GM21390 (cell line): ENCODE data around the gene DNASE1L3.
A peak's percentile ranks its signal among the peaks of the same experiment; 100 is the strongest.

Experiments
- ATAC-seq: cut with Tn5 transposase; IDR thresholded peaks from one replicate; pipeline ENCODE4 v1.9.1; 2021; ENCODE audit not compliant: unreplicated experiment

DNASE1L3 gene

DNA sequence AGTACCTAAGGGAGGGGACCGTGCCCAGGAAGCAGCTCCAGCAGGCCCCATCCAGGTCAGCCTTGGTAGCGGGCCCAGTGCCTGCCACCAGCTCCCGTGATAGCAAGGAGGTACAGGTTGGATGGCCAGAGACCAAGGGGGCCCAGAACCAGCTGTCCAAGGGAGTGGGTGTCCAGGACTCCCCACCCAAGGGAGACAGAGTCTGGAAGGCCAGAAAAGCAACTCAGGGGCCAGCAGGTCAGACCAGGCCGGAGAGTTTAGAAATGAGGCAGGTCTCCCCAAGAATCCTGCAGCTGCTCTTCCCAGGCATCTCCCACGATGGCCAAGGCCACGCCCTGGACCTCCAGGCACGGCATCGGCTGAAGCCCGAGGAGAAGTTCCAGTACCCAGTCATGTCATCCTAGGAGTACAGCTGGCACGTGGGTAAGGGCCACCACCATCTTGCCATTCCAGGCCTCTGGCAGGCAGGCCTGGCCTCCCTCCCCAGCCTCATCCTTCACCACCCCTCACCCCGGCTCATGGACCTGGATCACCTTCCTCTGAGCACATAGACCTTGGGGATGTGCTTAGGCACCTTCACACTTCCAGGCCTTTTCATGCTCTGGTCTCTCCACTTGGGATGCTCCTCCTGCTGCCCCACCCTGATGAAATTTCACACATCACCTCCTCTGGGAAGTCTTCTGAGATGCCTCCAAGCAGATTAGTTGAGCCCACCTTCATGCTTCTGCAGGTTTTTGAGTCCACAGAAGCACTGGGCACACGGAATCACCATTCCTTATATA lies 30.5 kb downstream of the DNASE1L3 start:
- ATAC-seq, result no peak

DNA sequence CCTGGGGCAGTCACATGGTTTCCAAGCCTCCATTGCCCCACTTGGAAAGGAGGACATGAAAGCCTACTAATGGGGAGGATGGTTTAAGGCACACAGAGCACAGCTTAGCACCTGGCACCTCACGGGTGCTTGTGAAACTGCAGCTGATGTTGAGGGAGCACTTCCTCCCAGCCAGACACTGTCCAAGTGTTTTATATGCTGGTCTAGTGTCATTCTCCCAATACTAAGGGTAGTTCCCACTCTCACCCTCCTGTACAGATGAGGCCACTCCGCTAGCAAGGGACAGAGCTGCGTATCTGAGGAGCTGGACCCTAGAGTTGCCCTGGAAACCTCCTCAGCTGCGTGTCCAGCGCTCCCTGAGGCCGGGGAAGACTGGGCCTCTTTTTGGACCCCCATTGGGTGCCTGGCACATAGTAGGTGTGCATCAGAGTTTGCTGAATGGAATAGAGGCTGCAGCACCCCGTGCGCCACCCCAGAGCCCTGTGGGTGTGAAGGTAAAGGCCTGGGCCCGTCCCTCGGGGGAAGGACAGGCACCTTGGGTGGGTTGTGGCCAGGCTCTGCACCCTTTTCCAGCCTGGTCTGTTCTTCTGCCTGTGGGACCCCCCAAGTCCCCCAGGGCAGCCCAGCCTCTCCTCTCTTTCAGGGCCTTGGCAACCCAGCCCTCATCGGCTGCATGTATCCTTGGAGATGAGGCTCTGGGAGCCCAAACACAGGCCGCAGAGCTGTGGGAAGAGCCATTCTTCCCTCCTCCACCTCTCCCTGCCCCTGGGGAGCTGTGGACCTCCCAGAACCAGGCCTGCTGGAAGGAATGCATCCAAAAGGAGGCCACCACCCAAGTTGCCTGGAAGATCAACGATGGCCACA lies 31.3 kb downstream of the DNASE1L3 start:
- no peak for ATAC-seq

DNA sequence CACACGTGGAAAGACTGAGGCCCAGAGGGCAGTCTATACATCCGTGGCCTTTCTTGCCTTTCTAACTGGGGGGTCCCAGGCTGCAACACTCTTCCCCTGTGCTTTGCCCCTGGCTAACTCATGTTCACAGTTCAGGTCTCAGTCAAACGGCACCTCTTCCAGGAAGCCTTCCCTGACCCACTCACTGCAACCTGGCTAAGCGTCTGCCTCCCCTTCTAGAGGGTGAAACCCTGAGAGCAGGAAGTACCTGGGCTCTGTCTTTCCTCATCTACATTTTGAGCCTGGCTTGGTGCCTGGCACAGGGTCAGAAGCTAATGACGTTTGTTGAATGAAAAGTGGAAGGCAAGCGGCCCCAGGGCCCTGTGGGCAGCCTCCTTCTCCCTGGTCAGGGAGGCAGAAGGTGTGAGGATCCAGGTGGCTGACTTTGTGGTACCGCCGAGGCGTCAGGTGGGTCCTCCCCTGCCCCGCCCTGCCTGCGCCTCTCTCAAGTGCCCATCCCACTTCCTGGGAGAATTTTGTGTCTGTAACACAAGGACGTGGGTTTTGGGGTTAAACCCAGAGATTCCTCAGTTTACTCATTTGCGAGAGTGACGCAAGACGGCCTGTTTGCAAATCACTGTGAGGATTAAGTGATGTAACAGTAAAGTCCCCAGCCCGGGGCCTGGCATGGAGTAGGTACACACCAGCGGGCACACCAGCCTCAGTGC lies 32.1 kb downstream of the DNASE1L3 start:
- no peak for ATAC-seq

DNA sequence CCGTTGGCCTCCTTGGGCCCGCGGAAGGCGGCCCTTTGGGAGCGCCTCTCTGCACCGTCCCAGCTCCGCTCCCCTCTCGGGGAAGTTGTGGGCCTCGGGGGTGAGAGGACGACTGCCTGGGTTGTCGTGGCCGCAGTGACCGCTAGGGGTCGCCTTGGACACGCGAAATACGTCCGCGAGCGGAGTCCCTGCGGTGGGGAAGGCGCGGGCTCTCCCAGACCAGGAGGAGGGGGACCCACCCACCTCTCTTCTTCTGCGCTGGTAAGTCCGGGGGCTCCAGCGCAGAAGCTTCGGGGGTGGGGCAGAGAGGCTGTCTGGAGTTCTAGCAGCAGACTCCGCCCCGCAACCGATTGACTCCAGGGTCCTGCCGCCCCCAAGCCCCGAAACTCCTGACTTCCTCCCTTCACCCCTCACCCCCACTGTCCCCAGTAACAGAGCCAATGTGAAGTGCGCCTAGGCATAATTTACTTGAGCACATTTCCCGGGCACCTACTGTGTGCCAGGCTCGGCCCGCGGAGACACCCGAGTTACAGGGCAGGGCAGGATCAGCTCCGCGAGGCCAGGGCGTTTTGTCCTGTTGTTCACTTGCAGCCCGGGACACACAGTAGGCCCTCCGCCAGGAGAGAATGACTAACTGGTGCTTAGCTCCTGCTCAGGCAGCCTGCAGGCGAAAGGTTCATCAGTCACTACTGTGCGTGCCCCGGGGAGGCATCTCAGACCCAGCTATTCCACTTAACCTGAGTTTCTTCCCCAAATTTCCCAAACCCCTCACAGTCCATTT lies 32.8 kb downstream of the DNASE1L3 start:
- peak; percentile 83 for ATAC-seq

DNA sequence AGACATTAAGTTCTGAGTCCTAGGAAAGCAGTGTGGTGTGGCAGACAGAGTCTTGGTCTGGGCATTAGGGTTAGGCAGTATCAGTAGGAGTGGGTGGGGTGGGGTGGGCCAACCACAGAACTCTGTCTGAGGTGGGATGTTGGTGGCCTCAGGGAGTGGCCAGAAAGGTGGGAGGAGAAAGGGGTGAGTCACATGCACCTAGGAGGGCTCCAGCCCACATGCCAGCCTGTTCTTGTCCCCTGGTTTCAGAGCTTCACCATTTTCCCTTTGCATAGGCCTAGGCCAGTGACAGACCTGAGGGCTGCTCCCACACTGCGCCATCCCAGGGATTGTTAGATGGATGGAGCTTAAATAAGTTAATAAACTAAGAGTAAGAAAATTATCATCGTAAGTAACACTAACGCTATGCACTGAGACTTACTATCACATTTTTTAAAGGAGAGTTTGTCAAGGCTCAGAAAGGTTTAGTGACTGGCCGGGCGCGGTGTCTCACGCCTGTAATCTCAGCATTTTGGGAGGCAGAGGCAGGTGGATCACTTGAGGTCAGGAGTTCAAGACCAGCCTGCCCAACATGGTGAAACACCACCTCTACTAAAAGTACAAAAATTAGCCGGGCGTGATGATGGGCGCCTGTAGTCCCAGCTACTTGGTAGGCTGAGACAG lies 33.8 kb downstream of the DNASE1L3 start:
- ATAC-seq, result no peak

DNA sequence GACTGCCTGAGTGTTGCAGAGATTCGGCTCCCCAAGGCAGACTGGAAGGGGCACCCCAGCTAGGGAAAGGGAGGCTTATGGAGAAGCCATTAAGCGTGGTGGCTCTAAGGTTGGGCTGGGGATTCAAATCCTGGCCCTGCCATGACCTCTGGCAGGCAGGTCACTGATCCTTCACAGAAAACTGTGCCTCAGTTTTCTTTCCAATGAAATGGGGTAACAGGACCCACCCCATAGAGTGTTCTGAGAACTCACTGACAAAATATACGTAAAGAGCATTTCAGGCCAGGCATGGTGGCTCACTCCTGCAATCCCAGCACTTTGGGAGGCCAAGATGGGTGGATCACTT lies 34.6 kb downstream of the DNASE1L3 start:
- no peak for ATAC-seq

DNA sequence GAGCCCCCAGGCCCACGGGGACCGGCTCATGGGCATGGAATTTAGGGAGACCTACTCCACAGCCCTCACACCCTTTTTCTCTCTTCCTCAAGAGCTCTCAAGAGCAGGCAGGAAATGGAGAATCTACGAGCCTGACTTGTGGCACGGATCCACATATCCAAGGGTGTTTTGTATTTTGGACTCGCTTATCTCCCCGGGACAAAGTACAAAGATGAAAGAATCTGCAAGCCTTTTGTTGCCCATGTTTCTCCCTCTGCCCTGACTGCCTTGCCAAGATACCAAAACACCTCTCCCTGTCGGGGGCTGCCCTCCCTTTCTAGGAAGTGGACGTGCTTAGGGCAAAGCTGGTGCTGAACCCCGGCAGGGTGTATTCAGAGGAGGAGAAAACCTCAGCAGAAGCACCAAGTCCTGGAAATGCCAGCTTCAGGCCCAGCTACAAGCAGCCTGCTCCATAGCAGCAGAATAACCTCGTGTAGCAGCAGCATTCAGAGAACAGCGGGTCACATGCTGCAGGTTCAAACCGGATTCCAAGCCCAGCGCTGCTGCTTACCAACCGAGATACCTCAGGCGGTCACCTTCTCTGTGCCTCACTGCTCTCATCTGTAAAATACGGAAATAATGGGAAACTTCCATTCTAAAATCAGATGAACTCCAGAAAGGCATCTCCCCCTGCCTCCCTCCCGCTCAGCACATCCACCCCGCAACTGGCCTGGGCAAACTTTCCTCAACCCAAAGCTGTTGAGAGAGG lies 35.2 kb downstream of the DNASE1L3 start:
- ATAC-seq, result no peak

DNA sequence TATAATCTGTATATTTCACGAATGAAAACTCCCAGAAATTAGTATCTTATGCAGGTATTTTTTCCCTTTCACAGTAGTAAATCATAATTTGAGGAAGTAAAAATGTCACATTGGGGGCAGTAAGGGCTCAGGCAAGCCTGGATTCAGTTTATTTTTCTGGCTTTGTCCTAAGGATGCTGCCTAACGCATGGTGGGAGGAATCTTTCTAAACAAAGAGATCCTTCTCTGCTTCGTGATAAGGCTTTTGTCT lies 35.7 kb downstream of the DNASE1L3 start:
- ATAC-seq, result no peak

DNA sequence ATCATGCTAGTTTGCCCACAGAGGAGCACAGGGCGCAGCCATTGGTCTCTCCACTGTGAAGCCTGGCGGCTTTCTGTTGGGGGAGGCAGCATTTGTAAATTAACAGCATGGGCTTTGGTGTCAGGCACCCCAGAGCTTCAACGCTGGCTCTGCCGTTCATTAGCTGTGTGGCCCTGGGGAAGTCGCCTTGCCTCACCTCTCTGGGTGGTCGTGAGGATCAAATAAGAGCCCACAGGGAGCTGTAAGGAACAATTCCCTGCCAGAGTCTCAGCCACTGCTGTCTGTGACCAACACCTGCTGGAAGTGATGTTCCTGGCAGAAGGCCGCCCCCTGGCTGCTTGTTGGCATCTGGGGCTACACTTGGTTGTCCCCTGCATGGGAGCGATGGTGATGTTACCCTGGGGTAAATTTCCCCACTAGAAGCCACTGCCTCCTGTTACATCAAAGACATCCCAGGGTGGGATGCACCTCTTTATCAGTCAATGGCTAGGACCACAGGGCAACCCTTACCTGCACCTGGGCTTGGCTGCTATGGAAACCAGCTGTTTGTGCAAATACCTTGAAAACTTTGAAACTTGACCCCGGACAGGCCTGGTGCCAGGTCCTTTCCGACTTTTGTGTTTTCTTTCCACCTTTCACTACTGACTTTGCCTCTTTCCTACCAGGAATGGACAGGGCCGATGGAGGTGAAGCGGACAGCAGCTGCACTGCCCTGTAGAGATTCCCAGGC lies 36.9 kb downstream of the DNASE1L3 start:
- ATAC-seq, result no peak

DNA sequence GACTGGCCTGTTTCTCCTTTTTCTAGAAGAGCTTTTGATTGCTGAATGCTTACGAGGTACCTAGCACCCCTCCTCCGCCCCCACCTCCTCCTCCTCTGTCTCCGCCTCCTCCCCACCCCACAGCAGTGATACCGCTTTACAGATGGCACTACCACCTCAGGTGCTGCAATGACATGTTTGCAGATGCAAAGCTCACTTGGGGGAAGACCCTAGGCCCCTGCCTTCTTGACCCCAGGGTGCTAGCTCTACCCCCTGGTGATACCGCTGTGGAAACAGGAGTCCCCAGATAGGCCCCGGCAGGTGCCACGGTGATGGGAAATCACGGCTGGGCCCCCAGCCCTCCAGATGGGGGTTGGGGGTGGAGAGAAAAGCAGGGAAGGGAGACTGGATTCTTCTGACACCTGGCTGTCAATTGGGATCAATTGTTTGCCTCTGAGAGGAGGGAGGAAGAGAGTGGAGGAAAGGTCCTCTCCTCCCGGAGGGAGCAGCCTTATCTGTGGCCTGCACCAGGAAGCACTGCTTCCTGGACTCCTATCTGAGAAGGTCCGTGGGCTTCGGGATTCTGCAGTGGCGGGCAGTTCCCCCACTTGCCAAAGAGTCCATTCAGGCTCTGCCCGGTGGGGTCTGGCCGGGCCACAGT lies 37.6 kb downstream of the DNASE1L3 start:
- ATAC-seq, result no peak

DNA sequence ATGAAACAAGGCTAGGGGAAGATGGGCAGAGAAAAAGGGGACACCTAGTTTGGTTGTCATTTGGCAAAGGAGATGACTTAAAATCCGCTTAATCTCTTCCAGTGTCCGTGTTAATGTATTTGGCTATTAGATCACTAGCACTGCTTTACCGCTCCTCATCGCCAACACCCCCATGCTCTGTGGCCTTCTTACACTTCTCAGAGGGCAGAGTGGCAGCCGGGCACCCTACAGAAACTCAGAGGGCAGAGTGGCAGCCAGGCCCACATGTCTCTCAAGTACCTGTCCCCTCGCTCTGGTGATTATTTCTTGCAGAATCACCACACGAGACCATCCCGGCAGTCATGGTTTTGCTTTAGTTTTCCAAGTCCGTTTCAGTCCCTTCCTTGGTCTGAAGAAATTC lies 39.6 kb downstream of the DNASE1L3 start:
- ATAC-seq, result no peak

DNA sequence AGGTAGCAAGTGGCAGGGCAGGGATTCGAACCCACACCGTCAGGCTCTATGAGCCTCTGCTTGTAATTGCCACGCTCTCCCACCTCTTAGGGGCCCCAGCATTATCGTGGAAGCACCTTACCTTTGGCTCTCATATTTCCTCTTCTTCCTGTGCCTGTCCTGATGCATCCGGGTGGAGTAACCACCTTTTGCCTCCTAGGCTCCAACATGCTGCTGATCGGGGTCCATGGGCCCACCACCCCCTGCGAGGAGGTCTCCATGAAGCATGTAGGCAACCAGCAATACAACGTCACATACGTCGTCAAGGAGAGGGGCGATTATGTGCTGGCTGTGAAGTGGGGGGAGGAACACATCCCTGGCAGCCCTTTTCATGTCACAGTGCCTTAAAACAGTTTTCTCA lies 40.4 kb downstream of the DNASE1L3 start:
- no peak for ATAC-seq

DNA sequence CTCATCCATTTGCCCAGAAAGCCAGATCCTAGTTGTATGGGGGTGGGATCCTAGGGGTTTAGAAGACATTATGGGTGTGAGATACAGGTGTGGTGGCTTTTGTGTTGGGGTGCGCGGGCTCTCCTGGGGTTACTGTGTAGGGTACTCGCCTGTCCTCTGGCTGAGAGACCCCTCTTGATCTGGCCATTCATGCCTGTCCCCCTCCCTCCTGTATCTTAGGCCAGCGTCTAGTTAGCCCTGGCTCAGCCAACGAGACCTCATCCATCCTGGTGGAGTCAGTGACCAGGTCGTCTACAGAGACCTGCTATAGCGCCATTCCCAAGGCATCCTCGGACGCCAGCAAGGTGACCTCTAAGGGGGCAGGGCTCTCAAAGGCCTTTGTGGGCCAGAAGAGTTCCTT lies 41.4 kb downstream of the DNASE1L3 start:
- no peak for ATAC-seq

DNA sequence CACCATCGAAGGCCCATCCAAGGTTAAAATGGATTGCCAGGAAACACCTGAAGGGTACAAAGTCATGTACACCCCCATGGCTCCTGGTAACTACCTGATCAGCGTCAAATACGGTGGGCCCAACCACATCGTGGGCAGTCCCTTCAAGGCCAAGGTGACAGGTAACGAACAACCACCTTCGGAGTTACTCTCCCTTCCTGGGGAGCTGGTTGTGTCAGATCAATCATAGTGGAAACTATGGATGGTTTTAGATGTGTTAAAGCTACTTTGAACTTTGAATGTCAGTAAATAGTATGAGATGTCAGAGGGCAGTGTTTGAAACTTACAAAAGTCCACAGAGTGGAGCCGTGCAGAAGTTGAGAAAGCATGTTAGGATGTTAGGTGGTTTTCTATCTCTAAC lies 42.3 kb downstream of the DNASE1L3 start:
- ATAC-seq, result no peak

DNA sequence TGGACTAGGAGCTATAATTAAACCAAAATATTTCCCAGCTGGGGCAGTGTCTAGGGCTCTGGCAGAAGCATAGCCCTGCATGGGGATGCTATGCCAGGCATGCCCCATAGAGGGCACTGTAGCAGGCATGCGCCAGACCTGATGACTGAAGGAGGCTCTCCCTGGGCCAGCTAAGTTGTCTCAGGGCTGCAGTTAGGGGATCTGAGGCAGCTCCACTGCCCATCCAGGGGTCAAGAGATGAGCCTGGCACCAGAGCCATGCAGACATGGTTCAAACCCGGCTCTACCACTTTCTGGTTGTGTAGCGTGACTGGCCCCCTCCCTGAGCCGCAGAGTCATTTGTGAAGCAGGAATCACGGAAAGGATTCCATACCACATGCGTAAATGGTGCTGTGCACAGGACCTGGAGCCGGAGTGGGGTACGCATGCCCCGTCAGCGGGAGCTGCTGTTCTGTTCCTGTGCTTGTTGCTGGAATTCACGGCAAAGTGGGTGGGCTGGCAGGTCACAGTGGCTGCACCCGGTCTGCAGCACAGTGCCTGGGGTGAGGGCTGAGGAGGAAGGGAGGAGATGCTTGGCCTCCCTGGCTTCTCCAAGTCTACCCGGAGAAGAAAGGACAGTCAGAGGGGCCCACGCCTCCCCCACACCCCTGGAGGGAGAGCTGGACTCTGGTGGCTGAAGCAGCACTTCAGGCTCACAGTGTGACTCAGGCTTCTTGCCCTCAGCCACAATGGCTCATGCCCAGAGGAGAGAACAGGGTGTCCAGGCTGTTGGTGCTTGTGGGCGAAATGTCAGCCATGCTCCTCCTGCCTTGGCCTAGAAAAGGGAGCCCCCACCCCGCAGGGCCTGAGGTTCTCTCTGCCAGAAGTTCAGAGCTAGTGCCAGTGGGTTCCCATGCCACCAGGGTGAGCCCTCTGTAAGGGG lies 43.1 kb downstream of the DNASE1L3 start:
- ATAC-seq, result peak; percentile 73

DNA sequence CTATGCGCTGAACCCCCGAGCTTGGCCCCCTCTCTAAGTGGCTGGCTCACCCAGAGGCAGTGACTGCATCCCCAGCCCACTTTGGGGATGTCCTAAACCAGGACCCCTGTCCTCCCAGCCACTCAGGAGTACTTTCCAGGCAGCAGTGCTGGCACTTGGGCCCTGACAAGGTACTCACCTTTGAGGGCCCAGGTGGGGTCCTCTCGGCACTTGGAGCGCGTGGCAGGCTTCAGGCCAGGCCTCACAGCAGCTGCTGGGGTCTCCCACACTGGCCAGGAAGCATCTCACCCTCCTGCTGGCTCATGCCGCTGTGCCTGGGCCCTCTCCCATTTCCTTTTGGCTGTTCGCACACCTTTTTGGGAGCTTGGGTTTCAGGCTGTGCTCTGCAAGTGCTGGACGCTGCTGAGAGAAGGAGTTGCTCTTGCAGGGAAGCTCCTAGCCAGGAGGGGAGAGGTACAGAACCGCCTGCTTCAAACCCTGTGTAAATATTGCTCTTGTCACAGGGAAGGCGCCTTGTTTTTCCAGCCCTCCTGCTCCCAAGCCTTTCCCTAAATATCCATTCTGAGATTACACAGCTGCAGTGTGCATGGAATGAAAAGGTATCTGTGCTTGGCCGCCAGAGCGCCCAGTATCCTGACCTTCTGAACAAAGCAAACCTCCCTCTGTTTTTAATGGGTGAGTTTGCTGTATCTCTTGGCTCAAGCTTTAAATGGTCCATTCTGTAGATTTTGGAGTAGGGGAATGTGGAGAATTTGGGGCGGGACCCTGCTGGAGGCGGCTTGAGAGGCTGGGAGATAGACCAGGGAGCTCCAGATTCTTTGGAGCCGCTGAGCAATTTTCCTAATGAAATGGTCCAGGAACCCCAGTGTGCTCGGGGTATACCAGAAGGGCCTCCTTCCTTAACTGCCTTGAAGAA lies 45.6 kb downstream of the DNASE1L3 start:
- no peak for ATAC-seq
